AG10803 (cell line): Measurements from ENCODE around the gene JOSD2.

Experiments used
- DNase-seq: peaks from one replicate; pipeline ENCODE4 v3.0.0; 2010; ENCODE audit warnings: low read depth
- H3K4me3 ChIP-seq: 2 replicates; pipeline ENCODE4 v1.5.1; 2011; ENCODE audit warnings: mild to moderate bottlenecking, low read length, control low read depth
- CTCF ChIP-seq: conservative IDR thresholded peaks from 2 replicates; pipeline ENCODE4 v1.5.1; 2011; ENCODE audit warnings: mild to moderate bottlenecking, low read length, control low read depth, inconsistent platforms

The JOSD2 gene

GRCh38 chr19:50512999-50513745 is 2.2 kb upstream of the JOSD2 start:
- DNase-seq = no peak
- no peak overlapping the region for H3K4me3 ChIP-seq
- no peak for TF ChIP-seq CTCF

- TF ChIP-seq CTCF = no peak
- DNase-seq = no peak
- H3K4me3 ChIP-seq = peak overlapping the region; percentile 95; the same call in 1 of the 2 replicates
Observed at GRCh38 chr19:50512112-50512998, 1.4 kb upstream of the JOSD2 start.

- TF ChIP-seq CTCF = no peak
- H3K4me3 ChIP-seq = peak overlapping the region; percentile 95
- no peak for DNase-seq
Observed at GRCh38 chr19:50510700-50511068, 307 bp downstream of the JOSD2 start.

GRCh38 chr19:50510121-50510670 is 795 bp downstream of the JOSD2 start:
- no peak for DNase-seq
- peak overlapping the region; percentile 95 for H3K4me3 ChIP-seq
- no peak for TF ChIP-seq CTCF

GRCh38 chr19:50509366-50509765 is 1.6 kb downstream of the JOSD2 start:
- no peak overlapping the region for H3K4me3 ChIP-seq
- no peak for DNase-seq

GRCh38 chr19:50508843-50509190 is 2.2 kb downstream of the JOSD2 start:
- H3K4me3 ChIP-seq = no peak overlapping the region
- no peak for TF ChIP-seq CTCF

More at GRCh38 chr19:50509366-50509765, 1.6 kb downstream of the JOSD2 start:
- TF ChIP-seq CTCF = no peak

More at GRCh38 chr19:50508843-50509190, 2.2 kb downstream of the JOSD2 start:
- no peak for DNase-seq
